K562 (cell line): ENCODE data around the gene FUCA2. TPM values are rescaled to one million over a fixed set of nuclear protein-coding genes. Genes with fewer than 3 reads are reported as not detected.

Source experiments
- ELF4 ChIP-seq: fragments of 450-650 bp; formaldehyde crosslinking; IDR thresholded peaks from 2 replicates; pipeline ENCODE4 v1.4.0; 2022; ENCODE audit warnings: missing genetic modification characterization
- EP300 ChIP-seq: IDR thresholded peaks from 2 replicates; pipeline ENCODE4 v1.6.1; 2012; ENCODE audit warnings: low read length, improper control_type of control experiment
- HDAC2 ChIP-seq: fragments of 450-650 bp; IDR thresholded peaks from 2 replicates; pipeline ENCODE4 v1.6.1; 2016; ENCODE audit warnings: mild to moderate bottlenecking
- HNRNPK ChIP-seq: fragments of 200-400 bp; formaldehyde crosslinking; IDR thresholded peaks from one replicate; pipeline ENCODE4 v1.6.1; 2018; ENCODE audit warnings: mild to moderate bottlenecking, low read depth, low read length; ENCODE audit not compliant: poor library complexity, severe bottlenecking
- HNRNPLL ChIP-seq: fragments of 200-400 bp; formaldehyde crosslinking; IDR thresholded peaks from 2 replicates; pipeline ENCODE4 v1.6.1; 2017; ENCODE audit warnings: low read length, low read depth, mild to moderate bottlenecking; ENCODE audit not compliant: poor library complexity, severe bottlenecking
- IRF2 ChIP-seq: sonication (generic); formaldehyde crosslinking; IDR thresholded peaks from 2 replicates; pipeline ENCODE4 v1.8.1; 2022; ENCODE audit warnings: mild to moderate bottlenecking, missing genetic modification reagents
- KLF16 ChIP-seq: IDR thresholded peaks from 2 replicates; pipeline ENCODE4 v1.6.1; 2016; ENCODE audit warnings: antibody characterized with exemption
- SMAD4 ChIP-seq: fragments of 250-450 bp; sonication (Bioruptor Pico); conservative IDR thresholded peaks from 2 replicates; pipeline ENCODE4 v1.8.0; 2021; ENCODE audit warnings: inconsistent platforms, mild to moderate bottlenecking, moderate library complexity
- TAL1 ChIP-seq: fragments of 450-650 bp; IDR thresholded peaks from 2 replicates; pipeline ENCODE4 v1.6.1; 2016; ENCODE audit warnings: mild to moderate bottlenecking
- ZFP1 ChIP-seq: fragments of 450-650 bp; formaldehyde crosslinking; IDR thresholded peaks from 2 replicates; pipeline ENCODE4 v1.4.0; 2020; ENCODE audit warnings: mild to moderate bottlenecking, mixed read lengths
- ZNF830 ChIP-seq: fragments of 250-450 bp; sonication (Bioruptor Pico); IDR thresholded peaks from 2 replicates; pipeline ENCODE4 v1.5.0; 2021; ENCODE audit warnings: mild to moderate bottlenecking
- polyA plus RNA-seq, 8 experiments: library from polyadenylated mRNA; depleted of rRNA in 4 of 8; stranded (reverse) in 5 of 8; unstranded in 3 of 8; fragments of >200 nt; fragmentation: Nextera tagmentation in 2 of 8; fragmentation: Illumina TruSeq in 1 of 8; extraction: Ambion mirVana in 2 of 8; extraction: Trizol in 1 of 8; gene quantifications; 2 replicates each; pipeline versions ENCODE4 v1.2.1 to v1.2.3, GENCODE V29; 2011 to 2014; ENCODE audit warnings: inconsistent platforms in 1 of 8, missing spikeins in 1 of 8
- total RNA-seq, 7 experiments: library from RNA; depleted of rRNA in 6 of 7; stranded (reverse); fragments of >200 nt in 6 of 7; fragmentation: Illumina TruSeq in 2 of 7; extraction: Trizol in 2 of 7; gene quantifications; 2 replicates each; pipeline versions ENCODE4 v1.2.1 to v1.2.3, GENCODE V29; 2011 to 2021; ENCODE audit warnings: low replicate concordance in 1 of 7
- TF ChIP-seq, protein P1 (sequence below): fragments of 250-450 bp; sonication (Bioruptor Pico); IDR thresholded peaks from 2 replicates; pipeline ENCODE4 v1.8.0; 2022; ENCODE audit warnings: moderate library complexity, mild to moderate bottlenecking, inconsistent platforms
- TF ChIP-seq, protein P2 (sequence below): fragments of 200-600 bp; sonication (generic); IDR thresholded peaks from one replicate; pipeline ENCODE4 v1.6.1; 2012; ENCODE audit warnings: mild to moderate bottlenecking, low read depth, low read length, inconsistent platforms

The FUCA2 gene
- total and polyA plus RNA-seq, 9 of the 15 experiments (the other 6 are each of a cell fraction or from before 2014, with no cell fraction given), result 20.6 to 112 (median 79.3) TPM

DNA sequence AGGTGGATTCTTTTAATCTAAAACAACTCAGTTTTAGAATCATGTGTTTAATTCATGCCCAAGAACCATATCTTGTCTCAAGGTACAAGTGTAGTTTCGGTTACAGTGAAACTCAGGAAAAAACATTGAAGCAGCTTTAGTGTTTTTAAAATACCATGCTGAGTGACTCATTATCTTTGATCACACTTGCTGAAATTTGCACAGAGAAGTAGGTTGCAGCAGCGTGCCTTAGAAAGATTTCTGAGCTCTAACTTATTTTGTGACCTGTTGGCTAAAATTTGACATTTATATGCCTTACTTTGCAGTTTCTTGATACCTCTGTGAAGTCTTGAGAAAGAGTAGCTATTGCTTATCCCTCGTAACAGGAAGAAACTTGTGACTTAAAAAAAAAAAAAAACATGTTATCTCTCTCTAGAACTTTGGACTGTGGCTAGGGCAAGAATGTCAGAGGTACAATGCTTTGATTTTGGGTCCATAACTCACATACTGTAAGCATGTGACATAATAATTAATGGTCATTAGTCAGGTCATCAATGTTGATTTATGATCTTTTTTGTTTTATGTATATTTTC is 34.5 kb upstream of the FUCA2 start (continued):
- TF ChIP-seq ELF4 (CRISPR knock-in tag), result no peak
- no peak for TF ChIP-seq HNRNPK
- 0 out of 2 replicates have a peak, but pooled peaks have one; percentile 17 for TF ChIP-seq SMAD4 (CRISPR knock-in tag)
- peak; percentile 79 for TF ChIP-seq TAL1
- no peak for TF ChIP-seq ZNF830 (CRISPR knock-in tag)
- TF ChIP-seq KLF16, result peak; percentile 49; the same call in 1 of the 2 replicates
- TF ChIP-seq HNRNPLL, result no peak
- TF ChIP-seq IRF2 (CRISPR knock-in tag), result no peak
- TF ChIP-seq, protein P1, sequence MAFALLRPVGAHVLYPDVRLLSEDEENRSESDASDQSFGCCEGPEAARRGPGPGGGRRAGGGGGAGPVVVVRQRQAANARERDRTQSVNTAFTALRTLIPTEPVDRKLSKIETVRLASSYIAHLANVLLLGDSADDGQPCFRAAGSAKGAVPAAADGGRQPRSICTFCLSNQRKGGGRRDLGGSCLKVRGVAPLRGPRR (CRISPR knock-in tag), result no peak
- TF ChIP-seq, protein P2, sequence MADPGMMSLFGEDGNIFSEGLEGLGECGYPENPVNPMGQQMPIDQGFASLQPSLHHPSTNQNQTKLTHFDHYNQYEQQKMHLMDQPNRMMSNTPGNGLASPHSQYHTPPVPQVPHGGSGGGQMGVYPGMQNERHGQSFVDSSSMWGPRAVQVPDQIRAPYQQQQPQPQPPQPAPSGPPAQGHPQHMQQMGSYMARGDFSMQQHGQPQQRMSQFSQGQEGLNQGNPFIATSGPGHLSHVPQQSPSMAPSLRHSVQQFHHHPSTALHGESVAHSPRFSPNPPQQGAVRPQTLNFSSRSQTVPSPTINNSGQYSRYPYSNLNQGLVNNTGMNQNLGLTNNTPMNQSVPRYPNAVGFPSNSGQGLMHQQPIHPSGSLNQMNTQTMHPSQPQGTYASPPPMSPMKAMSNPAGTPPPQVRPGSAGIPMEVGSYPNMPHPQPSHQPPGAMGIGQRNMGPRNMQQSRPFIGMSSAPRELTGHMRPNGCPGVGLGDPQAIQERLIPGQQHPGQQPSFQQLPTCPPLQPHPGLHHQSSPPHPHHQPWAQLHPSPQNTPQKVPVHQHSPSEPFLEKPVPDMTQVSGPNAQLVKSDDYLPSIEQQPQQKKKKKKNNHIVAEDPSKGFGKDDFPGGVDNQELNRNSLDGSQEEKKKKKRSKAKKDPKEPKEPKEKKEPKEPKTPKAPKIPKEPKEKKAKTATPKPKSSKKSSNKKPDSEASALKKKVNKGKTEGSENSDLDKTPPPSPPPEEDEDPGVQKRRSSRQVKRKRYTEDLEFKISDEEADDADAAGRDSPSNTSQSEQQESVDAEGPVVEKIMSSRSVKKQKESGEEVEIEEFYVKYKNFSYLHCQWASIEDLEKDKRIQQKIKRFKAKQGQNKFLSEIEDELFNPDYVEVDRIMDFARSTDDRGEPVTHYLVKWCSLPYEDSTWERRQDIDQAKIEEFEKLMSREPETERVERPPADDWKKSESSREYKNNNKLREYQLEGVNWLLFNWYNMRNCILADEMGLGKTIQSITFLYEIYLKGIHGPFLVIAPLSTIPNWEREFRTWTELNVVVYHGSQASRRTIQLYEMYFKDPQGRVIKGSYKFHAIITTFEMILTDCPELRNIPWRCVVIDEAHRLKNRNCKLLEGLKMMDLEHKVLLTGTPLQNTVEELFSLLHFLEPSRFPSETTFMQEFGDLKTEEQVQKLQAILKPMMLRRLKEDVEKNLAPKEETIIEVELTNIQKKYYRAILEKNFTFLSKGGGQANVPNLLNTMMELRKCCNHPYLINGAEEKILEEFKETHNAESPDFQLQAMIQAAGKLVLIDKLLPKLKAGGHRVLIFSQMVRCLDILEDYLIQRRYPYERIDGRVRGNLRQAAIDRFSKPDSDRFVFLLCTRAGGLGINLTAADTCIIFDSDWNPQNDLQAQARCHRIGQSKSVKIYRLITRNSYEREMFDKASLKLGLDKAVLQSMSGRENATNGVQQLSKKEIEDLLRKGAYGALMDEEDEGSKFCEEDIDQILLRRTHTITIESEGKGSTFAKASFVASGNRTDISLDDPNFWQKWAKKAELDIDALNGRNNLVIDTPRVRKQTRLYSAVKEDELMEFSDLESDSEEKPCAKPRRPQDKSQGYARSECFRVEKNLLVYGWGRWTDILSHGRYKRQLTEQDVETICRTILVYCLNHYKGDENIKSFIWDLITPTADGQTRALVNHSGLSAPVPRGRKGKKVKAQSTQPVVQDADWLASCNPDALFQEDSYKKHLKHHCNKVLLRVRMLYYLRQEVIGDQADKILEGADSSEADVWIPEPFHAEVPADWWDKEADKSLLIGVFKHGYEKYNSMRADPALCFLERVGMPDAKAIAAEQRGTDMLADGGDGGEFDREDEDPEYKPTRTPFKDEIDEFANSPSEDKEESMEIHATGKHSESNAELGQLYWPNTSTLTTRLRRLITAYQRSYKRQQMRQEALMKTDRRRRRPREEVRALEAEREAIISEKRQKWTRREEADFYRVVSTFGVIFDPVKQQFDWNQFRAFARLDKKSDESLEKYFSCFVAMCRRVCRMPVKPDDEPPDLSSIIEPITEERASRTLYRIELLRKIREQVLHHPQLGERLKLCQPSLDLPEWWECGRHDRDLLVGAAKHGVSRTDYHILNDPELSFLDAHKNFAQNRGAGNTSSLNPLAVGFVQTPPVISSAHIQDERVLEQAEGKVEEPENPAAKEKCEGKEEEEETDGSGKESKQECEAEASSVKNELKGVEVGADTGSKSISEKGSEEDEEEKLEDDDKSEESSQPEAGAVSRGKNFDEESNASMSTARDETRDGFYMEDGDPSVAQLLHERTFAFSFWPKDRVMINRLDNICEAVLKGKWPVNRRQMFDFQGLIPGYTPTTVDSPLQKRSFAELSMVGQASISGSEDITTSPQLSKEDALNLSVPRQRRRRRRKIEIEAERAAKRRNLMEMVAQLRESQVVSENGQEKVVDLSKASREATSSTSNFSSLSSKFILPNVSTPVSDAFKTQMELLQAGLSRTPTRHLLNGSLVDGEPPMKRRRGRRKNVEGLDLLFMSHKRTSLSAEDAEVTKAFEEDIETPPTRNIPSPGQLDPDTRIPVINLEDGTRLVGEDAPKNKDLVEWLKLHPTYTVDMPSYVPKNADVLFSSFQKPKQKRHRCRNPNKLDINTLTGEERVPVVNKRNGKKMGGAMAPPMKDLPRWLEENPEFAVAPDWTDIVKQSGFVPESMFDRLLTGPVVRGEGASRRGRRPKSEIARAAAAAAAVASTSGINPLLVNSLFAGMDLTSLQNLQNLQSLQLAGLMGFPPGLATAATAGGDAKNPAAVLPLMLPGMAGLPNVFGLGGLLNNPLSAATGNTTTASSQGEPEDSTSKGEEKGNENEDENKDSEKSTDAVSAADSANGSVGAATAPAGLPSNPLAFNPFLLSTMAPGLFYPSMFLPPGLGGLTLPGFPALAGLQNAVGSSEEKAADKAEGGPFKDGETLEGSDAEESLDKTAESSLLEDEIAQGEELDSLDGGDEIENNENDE, result no peak
- TF ChIP-seq EP300, result peak; percentile 45; the same call in 1 of the 2 replicates
- TF ChIP-seq HDAC2, result peak; percentile 67
- no peak for TF ChIP-seq ZFP1 (CRISPR knock-in tag)
